ENCODE measurements around the gene UBXN7.
"Not testable (repeated sequence)": the region's sequence is repeated elsewhere in the genome, so short reads cannot be mapped to it uniquely, and the experiment has no call there.

The UBXN7 gene

DNA sequence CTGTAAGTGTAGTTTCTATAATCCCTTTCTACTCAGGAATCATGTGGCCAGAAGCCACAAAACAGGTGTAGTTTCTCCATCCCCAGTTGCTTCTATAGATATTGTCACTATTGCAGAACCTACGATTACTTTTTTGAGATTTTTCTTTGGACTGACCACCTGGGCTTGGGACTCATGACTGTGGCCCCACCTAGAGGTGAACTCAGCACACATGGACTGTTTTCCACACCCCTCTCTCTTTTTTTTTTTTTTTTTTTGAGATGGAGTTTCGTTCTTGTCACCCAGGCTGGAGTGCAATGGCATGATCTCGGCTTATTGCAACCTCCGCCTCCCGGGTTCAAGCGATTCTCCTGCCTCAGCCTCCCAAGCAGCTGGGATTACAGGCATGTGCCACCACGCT lies 13.2 kb upstream of the UBXN7 start:
- not testable (repeated sequence) for H3K4me1 ChIP-seq (ENCODE audit: control insufficient read depth in 1 of 2, insufficient read depth in 2 of 2, low read length in 2 of 2); H3K4me3 ChIP-seq (ENCODE audit: low read depth in 1 of 2, low read length in 2 of 2); H3K9me3 ChIP-seq (ENCODE audit: control insufficient read depth in 1 of 2, low read length in 2 of 2); H3K36me3 ChIP-seq (ENCODE audit: control insufficient read depth in 1 of 2, insufficient read depth in 2 of 2, low read length in 2 of 2); H3K27ac ChIP-seq (ENCODE audit: low read length); H3K27me3 ChIP-seq (ENCODE audit: low read depth, low read length)

GRCh38 chr3:196444500-196444894 lies 12.3 kb upstream of the UBXN7 start:
- H3K9me3 ChIP-seq (ENCODE audit: control insufficient read depth in 1 of 2, low read length in 2 of 2) = no peaks in the 10 kb centered on the region
- no peak overlapping the region for H3K4me3 ChIP-seq (ENCODE audit: low read depth in 1 of 2, low read length in 2 of 2)
- H3K36me3 ChIP-seq (ENCODE audit: control insufficient read depth in 1 of 2, insufficient read depth in 2 of 2, low read length in 2 of 2) = no peaks in the 10 kb centered on the region
- H3K27ac ChIP-seq (ENCODE audit: low read length) = no peak overlapping the region
- no peaks in the 10 kb centered on the region for H3K27me3 ChIP-seq (ENCODE audit: low read depth, low read length)
- no peaks in the 10 kb centered on the region for H3K4me1 ChIP-seq (ENCODE audit: control insufficient read depth in 1 of 2, insufficient read depth in 2 of 2, low read length in 2 of 2)

DNA sequence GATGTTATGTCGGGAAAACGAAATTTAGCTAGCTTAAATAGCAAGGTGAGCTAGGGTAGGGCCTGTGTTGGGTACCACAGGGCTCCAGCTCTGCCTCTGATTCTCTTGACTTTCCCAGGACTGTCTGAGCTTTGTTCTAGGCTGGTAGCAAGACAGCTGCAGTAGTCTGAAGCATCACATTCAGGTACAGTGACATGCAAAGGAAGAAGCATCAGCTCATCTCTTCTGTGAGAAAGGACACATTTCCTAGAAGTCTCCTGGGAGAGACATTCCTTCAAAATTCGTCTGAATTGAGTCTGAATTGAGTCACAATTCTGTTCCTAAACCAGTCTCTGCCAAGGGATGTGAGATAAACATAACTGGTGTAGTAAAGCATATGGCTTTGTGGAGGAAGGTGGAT lies 8.5 kb upstream of the UBXN7 start:
- H3K4me3 ChIP-seq (ENCODE audit: low read depth in 1 of 2, low read length in 2 of 2) = no peak overlapping the region
- no peaks in the 10 kb centered on the region for H3K27me3 ChIP-seq (ENCODE audit: low read depth, low read length)
- H3K27ac ChIP-seq (ENCODE audit: low read length) = no peak overlapping the region
- H3K4me1 ChIP-seq (ENCODE audit: control insufficient read depth in 1 of 2, insufficient read depth in 2 of 2, low read length in 2 of 2) = no peaks in the 10 kb centered on the region
- no peaks in the 10 kb centered on the region for H3K36me3 ChIP-seq (ENCODE audit: control insufficient read depth in 1 of 2, insufficient read depth in 2 of 2, low read length in 2 of 2)
- no peaks in the 10 kb centered on the region for H3K9me3 ChIP-seq (ENCODE audit: control insufficient read depth in 1 of 2, low read length in 2 of 2)

GRCh38 chr3:196440041-196440537 lies 7.9 kb upstream of the UBXN7 start:
- H3K4me1 ChIP-seq (ENCODE audit: control insufficient read depth in 1 of 2, insufficient read depth in 2 of 2, low read length in 2 of 2) = no peaks in the 10 kb centered on the region
- no peaks in the 10 kb centered on the region for H3K36me3 ChIP-seq (ENCODE audit: control insufficient read depth in 1 of 2, insufficient read depth in 2 of 2, low read length in 2 of 2)
- H3K4me3 ChIP-seq (ENCODE audit: low read depth in 1 of 2, low read length in 2 of 2) = no peak overlapping the region
- no peaks in the 10 kb centered on the region for H3K27me3 ChIP-seq (ENCODE audit: low read depth, low read length)
- no peak overlapping the region for H3K27ac ChIP-seq (ENCODE audit: low read length)
- no peaks in the 10 kb centered on the region for H3K9me3 ChIP-seq (ENCODE audit: control insufficient read depth in 1 of 2, low read length in 2 of 2)

DNA sequence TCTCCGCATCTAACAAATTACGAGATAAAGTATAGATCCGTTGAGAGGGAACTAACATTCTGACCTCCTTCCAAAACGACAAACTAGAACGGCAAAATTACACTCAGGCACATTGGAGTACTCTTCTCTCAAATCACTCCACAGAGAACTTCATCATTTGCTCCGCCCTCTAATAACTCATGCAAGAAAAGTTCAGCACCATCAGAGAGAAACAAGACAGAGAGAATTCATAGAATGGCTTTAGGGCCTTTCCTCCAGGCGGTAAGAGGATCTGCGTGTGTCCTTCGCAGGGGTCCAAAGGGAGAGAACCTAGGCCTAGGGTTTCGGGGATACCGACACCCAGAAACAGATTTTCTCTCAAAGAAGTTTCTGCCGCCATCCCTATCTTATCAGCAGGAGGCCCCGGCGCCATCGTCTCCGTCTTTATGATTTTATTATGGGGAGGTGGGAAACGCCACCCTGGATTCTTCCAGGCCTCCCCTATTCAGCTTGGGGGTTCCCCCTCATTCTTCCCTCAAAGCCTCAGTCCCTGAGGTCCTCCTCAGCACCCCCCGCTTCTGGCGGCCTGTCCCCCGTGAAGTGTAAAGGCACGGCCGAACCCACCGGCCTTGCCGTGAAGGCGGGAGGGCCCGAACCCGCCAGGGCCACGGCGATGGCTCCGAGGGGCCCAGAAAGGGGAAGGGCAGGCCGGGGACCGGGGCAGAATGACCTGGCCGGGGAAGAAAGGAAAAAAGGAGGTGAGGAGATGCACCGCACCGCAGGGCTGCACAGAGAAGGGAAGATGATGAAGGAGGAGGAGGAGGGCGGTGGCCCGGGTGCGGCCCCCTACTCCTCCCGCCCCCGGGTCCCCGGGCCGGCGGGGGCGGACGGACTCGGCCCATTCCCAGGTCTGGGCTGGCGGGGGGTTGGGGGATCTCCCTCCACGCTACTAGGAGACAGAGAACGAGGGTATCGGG lies 768 bp downstream of the UBXN7 start:
- Histone ChIP-seq H3K9me3 (ENCODE audit: control insufficient read depth in 1 of 2, low read length in 2 of 2) (no peaks in the 10 kb centered on the region), H3K36me3 (ENCODE audit: control insufficient read depth in 1 of 2, insufficient read depth in 2 of 2, low read length in 2 of 2) (no peaks in the 10 kb centered on the region), H3K27ac (ENCODE audit: low read length) (peak overlapping the region; percentile 82), H3K4me1 (ENCODE audit: control insufficient read depth in 1 of 2, insufficient read depth in 2 of 2, low read length in 2 of 2) (peaks cover 0 to 11% of the 10 kb centered on the region in 2 donors), H3K27me3 (ENCODE audit: low read depth, low read length) (no peaks in the 10 kb centered on the region), H3K4me3 (ENCODE audit: low read depth in 1 of 2, low read length in 2 of 2) (peak overlapping the region; percentile 85 to 92)

DNA sequence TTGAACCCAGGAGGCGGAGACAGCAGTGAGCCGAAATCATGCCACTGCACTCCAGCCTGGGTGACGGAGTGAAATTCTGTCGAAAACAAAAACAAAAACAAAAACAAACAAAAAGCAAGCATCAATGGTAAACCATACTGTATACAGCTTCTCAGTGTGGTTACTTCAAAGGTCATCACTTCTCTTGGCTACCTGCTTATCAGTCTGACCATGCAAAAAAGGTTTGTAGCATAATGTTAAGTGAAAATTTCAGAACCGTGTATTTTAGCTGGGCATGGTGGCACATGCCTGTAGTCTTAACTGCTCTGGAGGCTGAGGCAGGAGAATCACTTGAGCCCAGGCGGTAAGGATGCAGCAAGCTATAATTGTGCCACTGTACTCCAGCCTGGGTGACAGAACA lies 4.2 kb downstream of the UBXN7 start:
- no peak overlapping the region for H3K4me3 ChIP-seq (ENCODE audit: low read depth in 1 of 2, low read length in 2 of 2)
- no peak overlapping the region for H3K27ac ChIP-seq (ENCODE audit: low read length)
- H3K9me3 ChIP-seq (ENCODE audit: control insufficient read depth in 1 of 2, low read length in 2 of 2) = no peaks in the 10 kb centered on the region
- H3K36me3 ChIP-seq (ENCODE audit: control insufficient read depth in 1 of 2, insufficient read depth in 2 of 2, low read length in 2 of 2) = no peaks in the 10 kb centered on the region
- H3K27me3 ChIP-seq (ENCODE audit: low read depth, low read length) = no peaks in the 10 kb centered on the region
- peaks cover 0 to 16% of the 10 kb centered on the region in 2 donors for H3K4me1 ChIP-seq (ENCODE audit: control insufficient read depth in 1 of 2, insufficient read depth in 2 of 2, low read length in 2 of 2)

- H3K4me3 ChIP-seq (ENCODE audit: low read depth in 1 of 2, low read length in 2 of 2); H3K9me3 ChIP-seq (ENCODE audit: control insufficient read depth in 1 of 2, low read length in 2 of 2); H3K27ac ChIP-seq (ENCODE audit: low read length); H3K27me3 ChIP-seq (ENCODE audit: low read depth, low read length); H3K36me3 ChIP-seq (ENCODE audit: control insufficient read depth in 1 of 2, insufficient read depth in 2 of 2, low read length in 2 of 2): not testable (repeated sequence)
- H3K4me1 ChIP-seq (ENCODE audit: control insufficient read depth in 1 of 2, insufficient read depth in 2 of 2, low read length in 2 of 2) = peaks cover 0 to 20% of the 10 kb centered on the region in 2 donors
Observed at GRCh38 chr3:196424421-196424820, 7.8 kb downstream of the UBXN7 start.

DNA sequence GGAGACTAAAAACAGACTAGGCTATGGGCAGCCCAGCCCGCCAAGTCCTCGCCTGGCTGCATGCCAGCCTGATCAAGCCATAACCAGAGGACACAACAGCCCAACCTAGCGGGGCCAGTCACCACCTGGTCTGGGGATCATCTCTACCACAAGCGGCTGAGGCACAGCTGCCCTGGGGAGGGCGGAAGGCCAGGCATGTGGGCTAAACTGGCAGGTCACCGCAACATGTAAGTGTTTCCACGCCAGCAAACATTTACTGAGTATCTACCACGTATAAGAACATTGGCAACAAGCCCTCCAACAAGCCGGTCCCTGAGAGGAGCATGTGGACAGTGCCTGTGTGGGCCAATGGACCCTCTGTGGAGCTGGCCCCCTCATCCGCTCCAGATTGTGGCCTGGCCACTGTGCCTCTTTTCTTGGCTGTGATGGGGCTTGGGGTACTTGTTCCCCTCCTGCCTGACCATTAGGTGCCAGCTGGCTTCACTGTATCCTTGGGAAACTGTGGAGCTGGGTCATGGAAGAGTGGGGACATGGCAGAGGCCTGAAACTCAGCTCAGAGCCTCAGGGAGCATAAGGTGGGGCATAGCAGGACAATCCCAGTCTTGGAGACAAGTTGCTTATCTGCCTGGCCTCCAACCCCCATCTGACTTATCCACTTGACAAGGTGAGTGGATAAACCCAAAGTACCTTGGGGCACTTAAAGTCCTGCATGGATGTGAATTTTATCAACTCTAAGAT lies 9.0 kb downstream of the UBXN7 start:
- H3K9me3 ChIP-seq (ENCODE audit: control insufficient read depth in 1 of 2, low read length in 2 of 2) = no peaks in the 10 kb centered on the region
- H3K27me3 ChIP-seq (ENCODE audit: low read depth, low read length) = no peaks in the 10 kb centered on the region
- no peak overlapping the region for H3K27ac ChIP-seq (ENCODE audit: low read length)
- H3K4me1 ChIP-seq (ENCODE audit: control insufficient read depth in 1 of 2, insufficient read depth in 2 of 2, low read length in 2 of 2) = peaks cover 0 to 20% of the 10 kb centered on the region in 2 donors
- H3K4me3 ChIP-seq (ENCODE audit: low read depth in 1 of 2, low read length in 2 of 2) = no peak overlapping the region
- H3K36me3 ChIP-seq (ENCODE audit: control insufficient read depth in 1 of 2, insufficient read depth in 2 of 2, low read length in 2 of 2) = no peaks in the 10 kb centered on the region

- not testable (repeated sequence) for H3K4me3 ChIP-seq (ENCODE audit: low read depth in 1 of 2, low read length in 2 of 2); H3K27me3 ChIP-seq (ENCODE audit: low read depth, low read length); H3K9me3 ChIP-seq (ENCODE audit: control insufficient read depth in 1 of 2, low read length in 2 of 2); H3K36me3 ChIP-seq (ENCODE audit: control insufficient read depth in 1 of 2, insufficient read depth in 2 of 2, low read length in 2 of 2); H3K27ac ChIP-seq (ENCODE audit: low read length)
- H3K4me1 ChIP-seq (ENCODE audit: control insufficient read depth in 1 of 2, insufficient read depth in 2 of 2, low read length in 2 of 2) = peaks cover 0 to 20% of the 10 kb centered on the region in 2 donors
Observed at GRCh38 chr3:196421668-196422067, 10.6 kb downstream of the UBXN7 start.

- Histone ChIP-seq H3K27ac (ENCODE audit: low read length) (no peak overlapping the region), H3K9me3 (ENCODE audit: control insufficient read depth in 1 of 2, low read length in 2 of 2) (no peaks in the 10 kb centered on the region), H3K4me3 (ENCODE audit: low read depth in 1 of 2, low read length in 2 of 2) (no peak overlapping the region), H3K27me3 (ENCODE audit: low read depth, low read length) (no peaks in the 10 kb centered on the region), H3K36me3 (ENCODE audit: control insufficient read depth in 1 of 2, insufficient read depth in 2 of 2, low read length in 2 of 2) (no peaks in the 10 kb centered on the region), H3K4me1 (ENCODE audit: control insufficient read depth in 1 of 2, insufficient read depth in 2 of 2, low read length in 2 of 2) (peaks cover 0 to 20% of the 10 kb centered on the region in 2 donors)
Observed at GRCh38 chr3:196419386-196419785, 12.8 kb downstream of the UBXN7 start.

DNA sequence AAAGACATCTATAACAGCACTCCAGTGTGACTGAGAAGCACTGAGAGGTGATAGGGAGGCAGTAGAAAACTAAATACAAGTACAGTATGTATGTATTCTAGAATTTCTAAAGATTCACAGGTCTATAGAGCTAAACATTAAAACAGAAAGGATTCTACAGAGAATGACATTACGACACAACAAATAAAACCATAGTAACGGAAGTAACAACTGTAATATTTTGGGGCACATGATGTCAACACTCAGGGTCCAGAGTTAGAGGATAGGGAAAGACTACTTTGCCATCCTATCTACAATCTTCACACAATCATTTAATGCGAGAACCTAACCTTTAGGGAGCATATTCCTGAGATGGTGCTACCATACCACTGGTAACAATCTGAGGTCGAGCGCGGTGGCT lies 13.6 kb downstream of the UBXN7 start:
- H3K4me1 ChIP-seq (ENCODE audit: control insufficient read depth in 1 of 2, insufficient read depth in 2 of 2, low read length in 2 of 2) = peaks cover 0 to 20% of the 10 kb centered on the region in 2 donors
- H3K9me3 ChIP-seq (ENCODE audit: control insufficient read depth in 1 of 2, low read length in 2 of 2) = no peaks in the 10 kb centered on the region
- H3K27me3 ChIP-seq (ENCODE audit: low read depth, low read length) = no peaks in the 10 kb centered on the region
- H3K27ac ChIP-seq (ENCODE audit: low read length) = no peak overlapping the region
- H3K36me3 ChIP-seq (ENCODE audit: control insufficient read depth in 1 of 2, insufficient read depth in 2 of 2, low read length in 2 of 2) = no peaks in the 10 kb centered on the region
- H3K4me3 ChIP-seq (ENCODE audit: low read depth in 1 of 2, low read length in 2 of 2) = no peak overlapping the region
